ENCODE data around the gene CYP27B1. TPM values are rescaled to one million over a fixed set of nuclear protein-coding genes. Genes with fewer than 3 reads are reported as not detected.
A peak's percentile ranks its signal among the peaks of the same experiment; 100 is the strongest.

Gene CYP27B1
- total and polyA plus RNA-seq, 2 experiments from 2014 or later = 1.1 to 2.7 TPM

- H3F3A ChIP-seq (replicated peaks; ENCODE audit: low read depth) = no peaks in the 10 kb centered on the region
Observed at GRCh38 chr12:57776247-57776587, 9.3 kb upstream of the CYP27B1 start.

More at GRCh38 chr12:57776247-57776587, 9.3 kb upstream of the CYP27B1 start:
- H3K27me3 ChIP-seq (ENCODE audit: insufficient read depth) = peaks cover 19% of the 10 kb centered on the region
- H3K79me2 ChIP-seq (replicated peaks; ENCODE audit: insufficient read depth) = no peaks in the 10 kb centered on the region
- Mint-ChIP-seq H3K36me3 (ENCODE audit: low read depth) (peaks cover 3% of the 10 kb centered on the region; the same call in 2 of the 3 replicates), H3K9me3 (no peaks in the 10 kb centered on the region; the same call in 2 of the 3 replicates), H3K27me3 (ENCODE audit: insufficient read depth, low read depth, poor library complexity) (peaks cover 12% of the 10 kb centered on the region), H3K4me3 (no peak overlapping the region; the same call in 2 of the 3 replicates), H3K27ac (no peak overlapping the region), H3K4me1 (peaks cover 6% of the 10 kb centered on the region)
- H3K36me3 ChIP-seq (ENCODE audit: insufficient read depth) = no peaks in the 10 kb centered on the region
- TF ChIP-seq CTCF (conservative IDR thresholded peaks at IDR 0.05; ENCODE audit: low read depth in 2 of 2) (0 out of 4 replicates have a peak, but pooled peaks of 1 of the 2 experiments have one; percentile 12), ZNF331 (CRISPR knock-in tag; IDR thresholded peaks at IDR 0.05; ENCODE audit: low read depth) (no peak), POLR2AphosphoS5 (IDR thresholded peaks at IDR 0.05; ENCODE audit: low read depth) (no peak), REST (IDR thresholded peaks at IDR 0.05; ENCODE audit: unreplicated experiment) (no peak), CREB1 (CRISPR knock-in tag; IDR thresholded peaks at IDR 0.05; ENCODE audit: low read depth) (no peak), ZNF114 (CRISPR knock-in tag; IDR thresholded peaks at IDR 0.05) (no peak), ZNF462 (CRISPR knock-in tag; IDR thresholded peaks at IDR 0.05) (no peak), STAT1 (IDR thresholded peaks at IDR 0.05; ENCODE audit: unreplicated experiment) (no peak)
- no peak overlapping the region for H3K4me3 ChIP-seq
- no peak overlapping the region for H2AFZ ChIP-seq
- H3K27ac ChIP-seq (ENCODE audit: low read depth) = no peak overlapping the region
- H3K9me2 ChIP-seq (ENCODE audit: insufficient read depth) = no peaks in the 10 kb centered on the region
- ATAC-seq (no peak), DNase-seq (ENCODE audit: low spot score) (no peak)
- no peaks in the 10 kb centered on the region; the same call in 1 of the 2 replicates for H4K20me1 ChIP-seq (replicated peaks; ENCODE audit: insufficient read depth)
- H3K4me1 ChIP-seq (ENCODE audit: insufficient read depth) = no peaks in the 10 kb centered on the region
- no peak overlapping the region for H3K4me2 ChIP-seq
